ENCODE data around the gene CHEK1.
"Not testable (repeated sequence)": the region's sequence is repeated elsewhere in the genome, so short reads cannot be mapped to it uniquely, and the experiment has no call there.

Gene CHEK1

DNA sequence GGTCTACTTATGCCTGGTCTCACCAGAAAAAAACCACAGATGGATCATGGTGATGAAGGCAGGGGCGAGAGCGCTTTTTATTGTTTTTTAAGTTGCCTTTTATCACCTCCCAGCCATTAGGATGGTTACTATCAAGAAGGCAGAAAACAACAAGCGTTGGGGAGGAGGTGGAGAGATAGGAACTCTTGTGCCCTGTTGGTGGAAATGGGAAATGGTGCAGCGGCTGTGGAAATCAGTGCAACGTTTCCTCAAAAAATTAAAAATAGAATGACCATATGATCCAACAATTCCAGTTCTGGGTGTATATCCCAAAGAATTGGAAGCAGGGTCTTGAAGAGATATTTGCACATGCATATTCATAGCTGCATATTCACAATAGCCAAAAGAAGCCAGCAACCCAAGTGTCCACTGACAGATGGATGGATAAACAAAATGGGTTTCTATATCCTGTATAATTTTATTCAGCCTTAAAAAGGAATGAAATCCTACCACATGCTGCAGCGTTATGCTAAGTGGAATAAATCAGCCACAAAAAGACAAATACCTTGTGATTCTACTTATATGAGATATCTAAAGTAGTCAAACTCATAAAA lies 76.2 kb downstream of the CHEK1 start:
- no peak overlapping the region for H3K27ac ChIP-seq (ENCODE audit: low read length)
- no peaks in the 10 kb centered on the region for H3K9me3 ChIP-seq (ENCODE audit: insufficient read depth, low read depth, low read length)
- no peak overlapping the region for H3K4me3 ChIP-seq (ENCODE audit: low read length)
- no peaks in the 10 kb centered on the region for H3K36me3 ChIP-seq (ENCODE audit: insufficient read depth, low read depth, low read length)
- no peak overlapping the region for H3K9ac ChIP-seq (ENCODE audit: low read depth, low read length)
- H3K27me3 ChIP-seq (ENCODE audit: insufficient read depth, low read length): no peaks in the 10 kb centered on the region
- peaks cover 10% of the 10 kb centered on the region; the same call in 1 of the 2 replicates for H3K4me1 ChIP-seq (ENCODE audit: insufficient read depth, low read length)

DNA sequence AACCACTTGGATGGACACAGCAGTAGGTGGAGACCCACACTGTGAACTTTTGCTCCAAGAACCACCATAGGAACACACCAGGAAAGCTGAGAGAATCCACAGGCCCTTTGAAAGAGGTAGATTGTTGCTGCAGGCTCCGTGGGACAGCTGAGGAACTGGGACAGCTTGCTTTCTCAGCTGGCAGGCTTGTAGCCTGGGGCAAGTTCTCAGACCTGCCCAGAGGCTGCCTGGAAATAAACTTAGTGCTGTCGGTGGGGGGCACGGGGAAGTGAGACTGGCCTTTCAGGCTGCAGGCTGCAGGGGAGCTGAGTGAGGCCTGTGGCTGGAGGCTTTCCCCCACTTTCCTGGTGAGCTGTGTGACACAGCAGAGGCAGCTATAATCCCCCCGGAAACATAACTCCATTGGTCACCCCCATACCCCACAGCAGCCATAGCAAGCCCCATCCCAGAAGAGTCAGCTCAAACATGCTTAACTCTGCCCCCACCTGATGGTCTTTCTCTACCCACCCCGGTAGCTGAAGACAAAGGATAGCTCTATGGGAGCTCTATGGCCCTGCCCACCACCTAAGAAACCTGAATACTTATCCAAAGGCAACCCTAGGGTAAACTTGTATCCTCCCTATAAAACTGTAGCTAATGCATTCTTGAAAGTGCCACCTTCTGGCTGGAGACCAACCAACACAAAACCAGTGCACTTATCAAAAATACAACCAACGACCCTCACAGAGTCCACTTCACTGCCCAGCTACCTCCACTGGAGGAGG lies 77.1 kb downstream of the CHEK1 start:
- H3K9ac ChIP-seq (ENCODE audit: low read depth, low read length): no peak overlapping the region
- no peaks in the 10 kb centered on the region for H3K36me3 ChIP-seq (ENCODE audit: insufficient read depth, low read depth, low read length)
- peaks cover 10% of the 10 kb centered on the region; the same call in 1 of the 2 replicates for H3K4me1 ChIP-seq (ENCODE audit: insufficient read depth, low read length)
- no peak overlapping the region for H3K4me3 ChIP-seq (ENCODE audit: low read length)
- no peak overlapping the region for H3K27ac ChIP-seq (ENCODE audit: low read length)
- no peaks in the 10 kb centered on the region for H3K9me3 ChIP-seq (ENCODE audit: insufficient read depth, low read depth, low read length)
- no peaks in the 10 kb centered on the region for H3K27me3 ChIP-seq (ENCODE audit: insufficient read depth, low read length)

DNA sequence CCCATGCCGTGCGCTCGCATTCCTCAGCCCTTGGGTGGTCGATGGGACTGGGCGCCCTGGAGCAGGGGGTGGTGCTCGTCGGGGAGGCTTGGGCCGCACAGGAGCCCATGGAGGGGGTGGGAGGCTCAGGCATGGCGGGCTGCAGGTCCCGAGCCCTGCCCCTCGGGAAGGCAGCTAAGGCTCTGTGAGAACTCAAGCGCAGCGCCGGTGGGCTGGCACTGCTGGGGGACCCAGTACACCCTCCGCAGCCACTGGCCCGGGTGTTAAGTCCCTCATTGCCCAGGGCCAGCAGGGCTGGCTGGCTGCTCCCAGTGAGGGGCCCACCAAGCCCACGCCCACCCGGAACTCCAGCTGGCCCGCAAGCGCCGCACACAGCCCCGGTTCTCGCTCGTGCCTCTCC lies 79.7 kb downstream of the CHEK1 start:
- not testable (repeated sequence) for H3K9ac ChIP-seq (ENCODE audit: low read depth, low read length); H3K4me3 ChIP-seq (ENCODE audit: low read length); H3K27ac ChIP-seq (ENCODE audit: low read length); H3K9me3 ChIP-seq (ENCODE audit: insufficient read depth, low read depth, low read length); H3K4me1 ChIP-seq (ENCODE audit: insufficient read depth, low read length); H3K36me3 ChIP-seq (ENCODE audit: insufficient read depth, low read depth, low read length); H3K27me3 ChIP-seq (ENCODE audit: insufficient read depth, low read length)

DNA sequence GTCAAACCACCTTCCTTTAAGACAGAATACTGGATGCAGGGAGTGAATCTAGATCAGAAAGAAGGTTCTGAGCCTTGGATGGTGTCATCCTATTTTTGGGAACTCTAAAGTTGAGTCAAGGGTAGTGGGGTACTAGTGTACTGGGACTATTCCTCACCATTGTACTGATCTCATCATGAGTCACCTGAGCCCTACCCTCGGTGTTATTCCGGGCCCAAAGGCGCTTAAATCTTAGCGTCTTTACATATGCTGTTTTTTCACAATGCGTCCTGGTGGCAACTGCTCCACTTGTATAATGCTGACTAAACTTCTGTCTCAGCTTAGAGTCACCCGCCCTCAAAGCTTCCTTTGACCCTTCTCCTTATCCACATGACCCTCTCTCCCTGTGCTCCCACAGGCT lies 95.8 kb downstream of the CHEK1 start:
- no peaks in the 10 kb centered on the region for H3K36me3 ChIP-seq (ENCODE audit: insufficient read depth, low read depth, low read length)
- no peak overlapping the region for H3K27ac ChIP-seq (ENCODE audit: low read length)
- no peaks in the 10 kb centered on the region for H3K9me3 ChIP-seq (ENCODE audit: insufficient read depth, low read depth, low read length)
- no peak overlapping the region for H3K9ac ChIP-seq (ENCODE audit: low read depth, low read length)
- H3K4me1 ChIP-seq (ENCODE audit: insufficient read depth, low read length): no peaks in the 10 kb centered on the region
- H3K27me3 ChIP-seq (ENCODE audit: insufficient read depth, low read length): no peaks in the 10 kb centered on the region
- no peak overlapping the region for H3K4me3 ChIP-seq (ENCODE audit: low read length)

DNA sequence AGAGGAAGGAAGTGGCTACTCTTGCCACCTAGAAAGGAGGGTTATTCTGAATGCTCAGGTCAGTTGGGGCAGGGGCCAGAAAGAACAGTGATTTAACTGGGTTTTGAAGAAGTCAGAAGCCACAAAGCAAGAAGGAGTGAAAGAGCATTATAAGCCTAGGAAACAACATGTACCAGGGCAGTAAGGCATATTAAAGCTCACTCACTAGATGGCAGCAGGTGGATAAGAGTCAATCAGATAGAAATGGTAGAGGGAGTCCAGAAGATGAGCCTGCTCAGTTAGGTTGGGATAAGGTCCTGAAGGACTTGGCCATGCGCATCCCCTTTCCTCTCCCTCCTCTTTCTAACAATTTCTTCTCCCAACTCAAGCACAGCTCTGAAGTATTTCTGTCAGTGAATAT lies 99.2 kb downstream of the CHEK1 start:
- Histone ChIP-seq H3K27ac (ENCODE audit: low read length) (no peak overlapping the region), H3K4me1 (ENCODE audit: insufficient read depth, low read length) (no peaks in the 10 kb centered on the region), H3K4me3 (ENCODE audit: low read length) (no peak overlapping the region), H3K27me3 (ENCODE audit: insufficient read depth, low read length) (no peaks in the 10 kb centered on the region), H3K9ac (ENCODE audit: low read depth, low read length) (no peak overlapping the region), H3K36me3 (ENCODE audit: insufficient read depth, low read depth, low read length) (no peaks in the 10 kb centered on the region), H3K9me3 (ENCODE audit: insufficient read depth, low read depth, low read length) (no peaks in the 10 kb centered on the region)
